KMS-11 (cell line): ENCODE measurements around the gene TMEM200C.

Source experiments
- H2AFZ ChIP-seq: fragments of 200-600 bp; sonication (generic); 2 replicates; pipeline ENCODE4 v1.6.1; 2016; ENCODE audit warnings: antibody characterized with exemption, mixed run types, low read depth
- H3K27ac ChIP-seq: fragments of 200-600 bp; sonication (generic); 2 replicates; pipeline ENCODE4 v1.6.1; 2016; ENCODE audit warnings: mild to moderate bottlenecking, mixed run types
- H3K27me3 ChIP-seq: fragments of 200-600 bp; sonication (generic); 2 replicates; pipeline ENCODE4 v1.6.1; 2017; ENCODE audit warnings: mild to moderate bottlenecking, low read depth, mixed run types, moderate library complexity; ENCODE audit not compliant: insufficient read depth
- H3K36me3 ChIP-seq: fragments of 200-600 bp; sonication (generic); 2 replicates; pipeline ENCODE4 v1.6.1; 2017; ENCODE audit warnings: mild to moderate bottlenecking, mixed run types; ENCODE audit not compliant: insufficient read depth
- H3K4me1 ChIP-seq: fragments of 200-600 bp; sonication (generic); 2 replicates; pipeline ENCODE4 v1.6.1; 2016; ENCODE audit warnings: mild to moderate bottlenecking, low read depth, mixed run types; ENCODE audit not compliant: poor library complexity, severe bottlenecking
- H3K4me2 ChIP-seq: fragments of 200-600 bp; sonication (generic); 2 replicates; pipeline ENCODE4 v1.7.0; 2016; ENCODE audit warnings: mild to moderate bottlenecking, mixed run types
- H3K4me3 ChIP-seq: fragments of 200-600 bp; sonication (generic); IDR thresholded peaks from 2 replicates; pipeline ENCODE4 v1.6.1; 2017; ENCODE audit warnings: low read depth, low read length, mixed read lengths; ENCODE audit not compliant: insufficient read depth
- H3K79me2 ChIP-seq: fragments of 200-600 bp; sonication (generic); 2 replicates; pipeline ENCODE4 v1.6.1; 2016; ENCODE audit warnings: low read depth, mixed run types; ENCODE audit not compliant: insufficient read depth
- H3K9ac ChIP-seq: fragments of 200-600 bp; sonication (generic); 2 replicates; pipeline ENCODE4 v1.6.1; 2016; ENCODE audit warnings: mild to moderate bottlenecking, mixed run types
- H4K20me1 ChIP-seq: fragments of 200-600 bp; sonication (generic); 2 replicates; pipeline ENCODE4 v1.6.1; 2016; ENCODE audit warnings: mild to moderate bottlenecking, mixed run types; ENCODE audit not compliant: insufficient read depth
- TF ChIP-seq, protein P1 (sequence below): fragments of 200-600 bp; sonication (generic); conservative IDR thresholded peaks from 2 replicates; pipeline ENCODE4 v1.6.1; 2017; ENCODE audit warnings: low read depth, mild to moderate bottlenecking, antibody characterized with exemption, low read length, moderate library complexity, mixed read lengths

TMEM200C gene

DNA sequence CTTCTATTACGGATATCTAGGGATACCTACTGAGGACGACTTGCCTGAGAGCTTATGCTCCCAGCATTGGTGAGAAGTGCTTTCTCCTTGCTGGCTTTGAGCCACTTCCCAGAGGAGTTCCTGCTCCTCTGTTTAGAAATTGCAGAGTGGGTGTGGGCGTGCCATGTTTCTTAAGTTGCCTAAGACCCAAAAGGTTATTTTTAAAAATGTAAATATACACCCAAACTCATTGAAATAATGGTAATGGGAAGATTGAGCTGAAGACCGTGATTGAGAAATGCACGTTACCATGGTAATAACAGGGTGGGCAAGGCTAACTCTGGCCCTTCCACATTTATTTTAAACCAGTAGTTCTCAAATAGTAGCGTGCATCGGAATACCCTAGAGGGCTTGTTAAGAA lies 17.2 kb upstream of the TMEM200C start:
- H3K27ac ChIP-seq: no peak overlapping the region
- no peak overlapping the region for H3K4me3 ChIP-seq
- H4K20me1 ChIP-seq: no peaks in the 10 kb centered on the region

DNA sequence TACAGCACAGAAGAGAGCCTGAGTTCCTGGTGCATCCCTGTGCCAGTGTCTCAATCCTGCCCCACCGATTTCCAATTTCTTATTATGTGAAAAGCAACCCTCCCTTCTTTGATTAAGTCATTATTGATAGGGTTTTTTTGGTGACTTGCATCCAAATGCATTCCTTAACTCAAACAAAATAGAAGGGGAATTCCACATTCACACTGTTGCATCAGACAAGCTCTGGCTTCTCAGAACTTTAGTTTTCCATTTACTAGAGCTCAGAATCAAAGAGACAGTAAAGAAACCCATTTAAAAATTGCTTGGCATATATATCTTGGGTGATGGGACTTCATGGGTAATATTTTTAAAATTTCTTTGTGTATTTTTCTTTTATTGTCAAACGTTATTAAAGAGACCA lies 13.8 kb upstream of the TMEM200C start:
- H3K4me3 ChIP-seq: no peak overlapping the region
- peaks cover 13% of the 10 kb centered on the region for H3K4me1 ChIP-seq
- TF ChIP-seq, protein P1, sequence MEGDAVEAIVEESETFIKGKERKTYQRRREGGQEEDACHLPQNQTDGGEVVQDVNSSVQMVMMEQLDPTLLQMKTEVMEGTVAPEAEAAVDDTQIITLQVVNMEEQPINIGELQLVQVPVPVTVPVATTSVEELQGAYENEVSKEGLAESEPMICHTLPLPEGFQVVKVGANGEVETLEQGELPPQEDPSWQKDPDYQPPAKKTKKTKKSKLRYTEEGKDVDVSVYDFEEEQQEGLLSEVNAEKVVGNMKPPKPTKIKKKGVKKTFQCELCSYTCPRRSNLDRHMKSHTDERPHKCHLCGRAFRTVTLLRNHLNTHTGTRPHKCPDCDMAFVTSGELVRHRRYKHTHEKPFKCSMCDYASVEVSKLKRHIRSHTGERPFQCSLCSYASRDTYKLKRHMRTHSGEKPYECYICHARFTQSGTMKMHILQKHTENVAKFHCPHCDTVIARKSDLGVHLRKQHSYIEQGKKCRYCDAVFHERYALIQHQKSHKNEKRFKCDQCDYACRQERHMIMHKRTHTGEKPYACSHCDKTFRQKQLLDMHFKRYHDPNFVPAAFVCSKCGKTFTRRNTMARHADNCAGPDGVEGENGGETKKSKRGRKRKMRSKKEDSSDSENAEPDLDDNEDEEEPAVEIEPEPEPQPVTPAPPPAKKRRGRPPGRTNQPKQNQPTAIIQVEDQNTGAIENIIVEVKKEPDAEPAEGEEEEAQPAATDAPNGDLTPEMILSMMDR: no peak
- no peaks in the 10 kb centered on the region for H4K20me1 ChIP-seq
- H3K9ac ChIP-seq: no peak overlapping the region
- no peaks in the 10 kb centered on the region for H3K36me3 ChIP-seq
- no peaks in the 10 kb centered on the region for H3K27me3 ChIP-seq
- H3K79me2 ChIP-seq: no peaks in the 10 kb centered on the region
- H3K27ac ChIP-seq: no peak overlapping the region
- no peak overlapping the region for H2AFZ ChIP-seq
- no peak overlapping the region for H3K4me2 ChIP-seq

More for the DNA sequence above, 17.2 kb upstream of the TMEM200C start:
- H3K4me2 ChIP-seq: no peak overlapping the region
- H3K4me1 ChIP-seq: peaks cover 13% of the 10 kb centered on the region
- H3K36me3 ChIP-seq: no peaks in the 10 kb centered on the region
- no peak overlapping the region for H2AFZ ChIP-seq
- no peaks in the 10 kb centered on the region for H3K27me3 ChIP-seq
- no peak overlapping the region for H3K9ac ChIP-seq
- TF ChIP-seq, protein P1: no peak
- H3K79me2 ChIP-seq: no peaks in the 10 kb centered on the region

DNA sequence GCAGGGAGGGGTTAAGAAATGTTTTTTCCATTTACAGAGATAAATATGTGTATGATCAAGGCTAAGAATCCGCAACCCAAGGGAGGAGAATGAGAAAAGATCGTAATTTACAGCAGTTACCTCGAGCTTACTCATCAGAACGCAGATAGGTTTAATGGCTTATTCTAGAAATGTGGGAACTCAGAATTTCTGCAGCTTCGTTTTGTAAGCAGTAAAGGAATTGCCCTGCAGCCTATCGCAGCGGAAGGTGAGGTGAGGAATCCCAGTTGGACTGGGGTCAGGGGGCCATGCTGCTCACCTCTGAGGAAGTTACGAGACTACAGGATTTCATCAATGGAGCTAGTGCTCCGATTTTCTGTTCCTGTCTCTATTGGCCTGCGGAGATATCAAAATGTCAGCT lies 8.1 kb upstream of the TMEM200C start:
- Histone ChIP-seq H3K4me1 (no peaks in the 10 kb centered on the region), H3K36me3 (no peaks in the 10 kb centered on the region), H3K9ac (no peak overlapping the region), H3K27ac (no peak overlapping the region), H3K4me2 (no peak overlapping the region), H3K27me3 (no peaks in the 10 kb centered on the region), H2AFZ (no peak overlapping the region), H3K4me3 (no peak overlapping the region), H4K20me1 (no peaks in the 10 kb centered on the region), H3K79me2 (no peaks in the 10 kb centered on the region)
- TF ChIP-seq, protein P1: no peak

DNA sequence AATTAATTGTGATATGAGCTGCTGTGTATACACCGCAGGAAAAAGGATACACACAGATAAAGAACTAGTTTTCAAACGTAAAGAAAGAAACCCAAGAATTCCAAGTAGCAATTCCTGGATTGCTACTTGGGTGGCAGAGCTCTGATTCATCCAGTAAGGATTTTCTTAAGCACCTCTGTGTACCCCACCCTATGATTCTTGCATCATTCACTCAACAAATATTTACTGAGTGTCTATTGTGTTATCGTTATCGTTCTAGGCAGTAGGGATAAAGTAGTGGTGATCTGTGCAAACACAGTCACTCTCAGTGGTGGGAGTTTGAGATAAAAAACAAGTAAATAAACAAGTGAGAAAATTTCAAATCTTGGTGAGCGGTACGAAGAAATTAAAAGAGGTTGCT lies 4.9 kb upstream of the TMEM200C start:
- Histone ChIP-seq H2AFZ (no peak overlapping the region), H3K4me3 (no peak overlapping the region), H3K9ac (no peak overlapping the region), H3K4me1 (no peaks in the 10 kb centered on the region), H3K79me2 (no peaks in the 10 kb centered on the region), H3K4me2 (no peak overlapping the region), H3K36me3 (no peaks in the 10 kb centered on the region), H3K27ac (no peak overlapping the region), H4K20me1 (no peaks in the 10 kb centered on the region), H3K27me3 (no peaks in the 10 kb centered on the region)
- TF ChIP-seq, protein P1: no peak
